SH-SY5Y (cell line): Measurements from ENCODE around the gene PIH1D2.

ENCODE experiments used
- GATA2 ChIP-seq: IDR thresholded peaks from 2 replicates; pipeline ENCODE4 v1.6.1; 2011; ENCODE audit warnings: mild to moderate bottlenecking, low read depth, low read length
- GATA3 ChIP-seq: IDR thresholded peaks from 2 replicates; pipeline ENCODE4 v1.6.1; 2011; ENCODE audit warnings: low read depth, mild to moderate bottlenecking, low read length, moderate library complexity

DNA sequence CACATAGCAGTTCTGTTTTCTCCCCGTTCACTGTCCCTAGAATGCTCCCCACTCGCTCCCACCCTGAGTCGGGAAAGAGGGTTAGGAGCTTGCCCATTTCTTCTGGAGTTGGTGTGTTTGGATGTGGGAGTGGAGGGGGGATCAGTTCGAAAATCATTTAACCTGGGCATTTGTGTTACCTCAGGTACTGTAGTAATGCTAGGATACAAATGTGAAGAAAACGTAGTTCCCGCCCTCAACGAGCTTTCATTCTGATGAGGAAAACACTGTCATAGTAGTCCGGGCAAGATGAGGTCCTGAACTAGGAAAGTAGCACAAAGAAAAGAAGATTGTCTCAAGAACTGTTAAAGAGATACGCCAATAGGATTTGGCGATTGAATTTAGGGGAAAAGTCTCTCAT, 13.4 kb upstream of the PIH1D2 start:
- TF ChIP-seq GATA2: no peak
- TF ChIP-seq GATA3: no peak
